ENCODE results near the gene ATRN.

ATRN gene

DNA sequence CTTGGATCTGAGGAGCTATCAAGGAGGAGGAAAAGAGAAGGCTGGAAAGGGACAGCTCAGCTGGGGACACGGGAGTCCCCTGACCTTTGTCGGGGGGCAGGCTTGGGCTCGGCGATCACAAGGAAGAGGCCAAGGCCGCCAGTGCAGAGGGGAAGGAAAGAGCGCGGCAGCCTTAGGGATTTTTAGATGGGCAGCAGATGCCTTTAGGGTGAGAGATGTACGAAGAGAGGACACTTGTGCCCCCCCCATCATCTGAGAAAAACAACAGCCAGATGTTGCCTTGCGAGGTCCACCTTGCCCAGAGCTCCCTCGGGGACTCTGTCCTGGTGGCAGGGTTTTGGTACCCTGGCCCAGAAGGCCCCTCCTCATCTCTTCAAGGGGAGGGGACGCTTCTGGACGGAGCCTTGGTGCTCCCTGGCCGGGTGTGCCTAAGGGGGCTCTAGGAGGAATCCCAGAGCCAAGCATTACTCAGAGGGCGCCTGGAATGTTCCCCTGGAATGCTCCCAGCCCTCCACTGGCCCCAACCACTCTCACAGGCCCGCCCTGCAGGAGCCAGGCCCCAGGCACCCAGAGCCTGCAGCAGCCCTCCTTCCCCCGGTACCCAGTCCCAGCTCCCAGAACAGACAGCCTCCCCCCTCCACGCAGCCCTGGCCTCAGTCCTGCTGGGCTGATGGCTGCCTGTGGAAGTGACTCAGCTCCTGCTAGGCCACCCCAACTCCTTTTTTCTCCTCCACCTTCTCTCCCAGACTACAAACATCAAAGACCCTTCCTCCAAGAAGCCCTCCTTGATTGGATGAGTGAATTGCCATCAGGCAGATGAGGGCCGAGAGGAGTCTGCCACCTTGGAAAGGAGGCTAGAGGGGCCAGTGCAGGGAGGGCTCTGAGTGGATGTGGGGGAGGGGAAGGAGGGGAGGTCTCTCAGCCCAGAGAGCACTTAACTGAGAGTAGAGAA lies 209.2 kb downstream of the ATRN start:
- DNase-seq = no peak

DNA sequence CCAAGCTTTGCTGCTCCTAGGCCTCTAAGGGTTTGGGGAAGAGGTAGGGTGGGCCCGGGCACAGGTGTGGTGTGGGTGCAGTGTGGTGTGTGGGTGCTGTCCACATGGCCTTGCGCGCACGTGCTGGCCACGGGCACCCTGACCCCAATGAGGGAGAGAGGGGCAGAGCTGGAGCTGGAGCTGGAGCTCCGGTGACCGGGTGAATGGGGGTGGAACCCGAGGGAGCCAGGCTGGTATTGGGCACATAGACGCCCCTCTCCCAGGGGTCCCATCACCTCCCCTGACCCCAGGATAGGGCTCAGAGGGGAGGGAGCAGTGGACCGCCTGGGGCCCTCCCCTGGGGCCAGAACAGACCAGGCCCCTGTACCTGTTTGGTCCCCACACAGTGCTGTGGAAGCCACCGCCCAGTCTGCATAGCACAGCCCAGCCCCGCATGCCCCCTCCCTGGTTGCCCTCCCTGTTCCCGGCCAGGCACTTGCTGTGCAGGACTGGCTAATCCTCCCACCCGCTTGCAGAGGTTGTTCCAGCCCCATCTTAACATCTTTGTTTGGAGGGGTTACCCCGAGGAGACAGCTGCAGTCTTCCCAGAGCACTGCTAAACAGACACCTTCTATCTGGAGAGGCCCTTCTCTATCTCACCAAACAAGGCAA lies 210.0 kb downstream of the ATRN start:
- DNase-seq = no peak

DNA sequence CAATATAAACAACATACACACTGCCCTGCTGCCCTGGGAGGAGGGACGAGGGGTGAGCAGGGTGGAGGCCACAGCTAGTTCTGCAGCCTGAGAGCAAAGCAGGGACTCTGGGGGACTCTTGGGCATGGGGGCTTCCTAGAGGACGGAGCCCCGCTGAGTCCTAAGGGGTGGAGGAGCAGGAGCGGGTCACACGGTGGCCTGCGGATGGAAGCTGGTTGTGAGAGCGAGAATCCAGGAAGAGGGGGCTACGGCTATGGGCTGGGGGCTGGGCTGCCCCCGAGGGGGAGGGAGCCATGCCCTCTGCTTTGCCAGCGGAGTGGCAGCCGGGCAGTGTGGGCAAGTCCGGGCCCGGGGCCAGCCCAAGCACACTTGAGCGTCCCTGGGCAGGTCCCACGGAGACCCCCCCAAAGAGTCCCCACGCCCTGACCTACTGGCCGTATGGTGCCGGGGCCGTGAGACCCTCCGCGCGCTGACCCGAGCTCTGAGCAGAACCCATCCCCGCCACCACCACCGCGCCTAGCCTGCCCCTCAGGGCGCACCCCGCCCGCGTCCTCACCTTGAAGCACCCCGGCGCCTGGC lies 210.6 kb downstream of the ATRN start:
- DNase-seq = no peak

DNA sequence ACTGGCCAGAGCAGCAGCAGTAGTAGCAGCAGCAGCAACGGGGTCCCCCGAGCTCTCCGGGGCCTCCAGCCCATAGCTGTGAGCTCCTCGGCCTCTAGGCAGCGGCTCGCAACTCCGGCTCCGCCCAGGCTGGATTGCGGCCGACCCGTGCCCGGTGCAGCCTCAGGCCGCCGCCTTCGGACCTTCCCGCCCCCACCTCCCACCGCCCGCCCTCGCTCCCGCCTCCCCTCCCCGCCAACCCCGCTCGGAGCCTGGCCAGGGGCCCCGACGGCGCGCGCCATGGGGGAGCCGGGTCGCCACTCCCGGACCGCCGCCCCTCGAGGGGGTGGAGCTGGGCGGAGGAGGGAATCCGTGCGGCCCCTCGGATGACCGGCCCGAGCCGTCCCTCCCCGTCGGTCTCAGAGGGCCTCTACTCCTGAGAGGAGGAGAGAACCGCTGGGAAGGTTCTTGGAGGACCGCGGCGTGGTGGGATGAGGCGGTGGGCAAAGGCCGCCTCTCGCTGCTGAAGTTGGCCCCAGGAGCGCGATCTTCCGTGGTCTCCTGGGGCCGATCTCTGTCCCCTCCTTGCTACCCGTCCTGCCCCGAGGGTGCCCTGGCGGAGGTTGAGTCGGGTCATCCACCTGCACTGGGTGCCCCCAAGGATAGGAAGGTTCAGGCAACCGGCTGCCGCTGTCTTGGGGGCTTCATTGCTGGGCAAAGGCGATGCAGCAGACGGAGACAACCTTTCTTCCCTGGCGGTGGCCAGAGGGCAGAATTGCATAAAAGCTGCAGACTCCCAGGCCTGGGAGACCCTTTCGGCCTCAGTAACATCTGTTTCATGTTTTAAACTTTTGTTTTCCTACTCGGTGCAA lies 211.3 kb downstream of the ATRN start, which contains the start of gene ADAM33:
Gene ADAM33 (minus strand): TSS at position 80 of the 851 bp plus-strand sequence. CDS start 6 bp downstream, at position 74.
- no peak for DNase-seq

DNA sequence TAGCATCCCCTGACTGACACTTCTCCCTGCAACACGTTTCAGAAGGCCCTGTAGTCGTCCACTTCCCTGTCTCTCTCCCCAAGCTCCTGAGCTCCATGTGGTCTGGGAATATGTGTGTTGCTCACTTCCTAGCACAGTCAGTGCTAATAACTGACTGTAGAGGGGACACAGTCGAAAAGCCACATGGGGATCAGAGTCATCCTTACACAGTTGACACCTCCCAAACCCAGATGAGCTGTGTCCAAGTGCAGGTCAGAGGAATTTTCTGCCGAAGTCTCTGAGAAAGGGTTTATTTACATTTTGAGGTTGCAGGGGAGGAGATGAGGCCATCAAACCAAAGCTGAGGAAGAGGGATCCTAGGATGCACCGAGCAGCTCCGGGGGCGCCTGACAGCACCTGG lies 214.5 kb downstream of the ATRN start:
- DNase-seq = no peak

DNA sequence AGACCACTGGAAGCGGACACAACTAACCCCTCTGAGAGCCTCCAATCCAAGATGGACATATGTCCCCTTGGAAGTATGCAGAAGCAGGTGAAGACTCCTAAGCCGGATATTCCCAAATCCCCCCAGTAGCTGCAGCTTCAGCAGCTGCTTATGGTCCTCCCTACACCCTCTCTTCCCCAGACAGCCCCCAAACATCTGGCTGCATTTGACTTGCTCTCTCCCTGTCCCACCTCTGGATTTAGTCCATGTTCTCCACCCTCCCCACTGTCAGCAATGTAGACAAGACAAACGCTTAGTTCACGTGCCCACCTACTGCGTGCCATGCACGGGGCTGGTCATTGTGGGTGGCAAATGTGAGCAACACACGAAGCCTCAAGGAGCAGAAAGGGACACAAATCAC lies 215.6 kb downstream of the ATRN start:
- DNase-seq = no peak

DNA sequence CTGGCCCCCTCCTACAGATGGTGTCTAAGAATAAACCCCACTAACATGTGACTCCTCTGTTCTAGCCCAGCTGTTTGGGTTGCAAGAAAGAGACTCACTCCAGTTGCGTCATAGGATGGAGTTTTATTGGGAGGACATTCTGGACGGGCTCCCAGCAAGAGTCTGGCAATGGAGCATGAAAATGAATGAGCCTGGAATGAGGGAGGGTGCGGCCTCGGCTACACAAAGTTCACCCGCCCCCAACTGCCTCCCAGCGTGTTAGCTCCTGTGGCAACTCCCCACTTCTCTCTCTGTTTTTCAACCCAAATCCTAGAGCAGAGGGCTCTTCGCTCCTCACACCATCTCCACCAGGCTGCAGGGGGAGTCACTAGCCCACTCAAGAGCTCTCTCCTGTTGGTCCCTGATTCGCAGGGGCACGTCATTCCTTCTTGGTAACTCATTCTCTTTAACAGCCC lies 216.1 kb downstream of the ATRN start:
- no peak for DNase-seq

DNA sequence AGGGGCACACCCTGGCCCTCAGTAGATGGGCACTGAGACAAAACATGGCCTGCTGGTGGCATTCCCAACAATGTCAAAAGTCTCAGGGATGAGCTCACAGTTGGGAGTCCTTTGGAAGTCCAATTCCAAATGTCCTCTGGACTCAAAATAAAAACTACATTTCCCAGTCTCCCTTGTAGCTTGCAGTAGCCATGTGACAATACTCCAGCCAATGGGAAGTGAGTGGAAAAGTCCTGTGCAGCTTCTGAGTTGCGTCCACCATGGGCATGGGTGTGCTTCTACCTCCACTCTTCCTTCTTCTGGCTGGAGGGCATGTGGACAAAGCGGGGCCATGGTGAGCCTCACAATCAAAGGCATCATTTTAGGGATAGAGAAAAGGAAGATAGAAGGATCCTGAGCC lies 216.8 kb downstream of the ATRN start:
- DNase-seq = no peak

DNA sequence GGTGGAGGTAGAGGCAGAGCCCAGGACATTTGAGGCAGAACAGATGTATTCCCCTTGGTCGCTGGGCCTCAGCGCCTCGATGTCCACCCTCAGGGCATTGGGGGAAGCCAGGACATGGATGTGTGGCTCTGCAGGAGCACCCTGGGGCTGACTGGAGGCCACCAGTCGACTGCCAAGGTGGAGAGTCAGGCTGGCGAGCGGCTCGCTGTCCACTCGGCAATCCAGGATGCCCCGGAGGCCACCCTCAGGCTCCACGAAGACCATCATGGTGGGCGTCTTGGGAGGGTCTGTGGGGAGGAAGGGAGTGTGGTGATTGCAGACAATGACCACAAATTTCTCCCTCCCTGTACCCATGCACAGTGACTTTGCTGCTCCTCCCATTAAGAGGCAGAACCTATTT lies 219.2 kb downstream of the ATRN start:
- DNase-seq = no peak

DNA sequence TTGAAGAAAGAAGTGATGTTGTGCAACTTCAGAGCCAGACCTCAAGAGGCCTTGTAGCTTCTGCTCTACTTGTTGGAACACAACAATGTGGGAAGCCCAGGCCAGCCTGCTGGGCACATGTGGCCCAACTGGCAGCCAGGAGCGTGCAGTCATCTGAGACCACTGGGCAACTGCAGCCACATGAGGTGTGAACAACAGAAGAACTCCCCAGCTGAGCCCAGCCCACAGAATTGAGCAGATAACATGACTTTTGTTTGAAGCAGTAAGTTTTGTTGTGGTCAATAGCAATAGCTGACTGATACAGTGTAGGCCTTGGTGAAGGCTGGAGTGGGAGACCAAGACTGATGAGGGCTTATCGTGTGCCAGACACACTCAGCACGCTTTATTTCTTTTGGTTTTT lies 219.6 kb downstream of the ATRN start:
- DNase-seq = no peak

DNA sequence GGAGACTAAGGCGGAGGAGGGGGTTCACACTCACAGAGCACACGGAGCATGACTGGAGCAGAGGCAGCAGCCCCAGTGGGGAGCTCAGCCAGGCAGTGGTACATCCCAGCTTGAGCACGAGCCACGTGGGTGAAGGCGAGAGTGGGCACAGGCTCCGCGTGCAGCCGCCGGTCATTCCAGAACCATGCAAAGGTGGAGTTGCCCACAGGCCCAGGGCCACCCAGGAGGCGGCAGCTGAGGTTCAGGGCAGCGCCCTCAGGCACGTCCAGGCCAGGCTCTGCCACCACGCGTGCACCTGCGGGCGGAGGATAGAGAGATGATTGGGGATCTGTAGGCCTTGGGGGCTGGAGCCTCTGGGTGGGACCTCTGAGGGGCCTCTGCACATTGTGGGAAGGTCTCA lies 220.5 kb downstream of the ATRN start:
- no peak for DNase-seq

DNA sequence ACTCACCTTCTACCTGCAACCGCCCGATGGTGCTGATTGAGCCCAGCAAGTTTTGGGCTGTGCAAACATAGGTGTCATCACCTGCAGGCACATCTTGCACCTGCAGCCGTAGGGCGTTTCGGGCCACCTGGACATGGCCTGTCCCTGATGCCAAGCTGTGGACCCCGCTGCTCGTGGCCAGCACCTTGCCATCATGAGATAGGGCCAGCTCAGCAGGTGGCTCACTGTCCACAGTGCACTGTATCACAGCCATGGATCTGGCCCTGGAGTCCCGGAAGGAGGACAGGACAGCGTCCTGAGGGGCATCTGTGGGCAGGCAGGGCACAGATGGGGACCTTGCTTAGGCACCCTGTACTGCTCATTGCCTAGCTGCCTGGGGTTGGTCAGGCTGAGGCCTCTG lies 221.1 kb downstream of the ATRN start:
- no peak for DNase-seq

DNA sequence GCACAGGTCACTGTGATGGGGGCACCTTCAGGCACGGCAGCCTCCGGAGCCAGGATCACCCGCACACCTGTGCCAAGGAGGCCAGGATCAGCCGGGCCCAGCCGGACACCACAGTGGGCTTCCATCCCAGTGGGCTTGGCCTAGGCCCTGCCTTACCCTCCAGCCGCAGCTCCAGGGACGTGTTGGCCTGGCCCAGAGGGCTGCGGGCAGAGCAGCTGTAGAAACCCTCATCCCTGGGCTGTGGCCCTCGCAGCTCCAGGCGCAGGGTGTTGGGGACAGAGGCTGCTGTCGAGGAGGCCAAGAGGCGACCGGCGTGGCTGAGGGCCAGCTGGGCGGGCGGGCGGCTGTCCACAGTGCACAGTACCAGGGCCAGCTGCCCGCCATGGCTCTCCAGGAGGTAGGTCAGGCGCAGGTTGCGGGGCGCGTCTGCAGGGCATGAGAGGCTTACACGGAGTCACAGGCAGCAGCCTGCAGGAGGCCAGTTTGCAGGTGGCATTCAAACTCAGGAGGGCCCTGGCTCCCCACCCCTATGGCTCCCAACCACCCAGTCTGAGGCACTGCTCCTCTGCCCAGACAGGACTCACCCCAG lies 222.0 kb downstream of the ATRN start:
- no peak for DNase-seq

DNA sequence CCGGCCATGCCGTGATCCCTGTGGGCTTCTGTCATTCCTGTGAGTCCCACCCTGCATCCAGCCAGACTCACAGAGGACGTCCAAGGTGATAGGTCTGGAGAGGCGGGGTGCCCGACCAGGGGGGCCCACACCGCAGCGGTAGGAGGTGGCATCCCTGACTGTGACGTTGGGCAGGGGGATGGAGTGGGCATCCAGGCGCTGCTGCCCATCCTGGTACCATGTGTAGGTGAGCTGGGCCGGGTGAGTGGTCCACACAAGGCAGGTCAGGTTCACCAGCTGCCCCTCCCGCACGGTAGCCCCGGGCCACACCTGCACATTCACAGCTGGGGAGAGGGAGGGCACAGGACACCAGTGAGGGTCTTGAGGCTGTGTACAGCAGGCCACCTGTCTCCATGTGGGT lies 222.6 kb downstream of the ATRN start:
- no peak for DNase-seq

DNA sequence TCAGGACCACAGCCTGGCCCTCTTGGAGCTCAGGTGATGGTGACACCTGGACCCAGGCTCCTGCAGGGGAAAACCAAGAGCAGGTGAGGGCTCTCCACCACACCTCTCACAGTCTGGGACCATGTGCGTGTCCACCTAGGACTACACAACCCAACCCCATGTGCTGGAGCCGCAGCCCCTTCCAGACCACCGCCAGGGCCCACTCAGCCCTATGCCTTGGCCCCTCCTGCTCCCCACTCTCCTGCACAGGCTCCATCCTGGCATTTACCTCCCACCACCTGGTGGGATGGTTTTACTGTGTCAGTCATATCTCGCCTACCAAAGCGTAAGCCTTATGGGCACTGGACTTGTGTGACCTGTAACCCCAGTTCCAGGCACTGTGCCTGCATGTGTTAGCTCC lies 224.0 kb downstream of the ATRN start:
- DNase-seq = no peak

DNA sequence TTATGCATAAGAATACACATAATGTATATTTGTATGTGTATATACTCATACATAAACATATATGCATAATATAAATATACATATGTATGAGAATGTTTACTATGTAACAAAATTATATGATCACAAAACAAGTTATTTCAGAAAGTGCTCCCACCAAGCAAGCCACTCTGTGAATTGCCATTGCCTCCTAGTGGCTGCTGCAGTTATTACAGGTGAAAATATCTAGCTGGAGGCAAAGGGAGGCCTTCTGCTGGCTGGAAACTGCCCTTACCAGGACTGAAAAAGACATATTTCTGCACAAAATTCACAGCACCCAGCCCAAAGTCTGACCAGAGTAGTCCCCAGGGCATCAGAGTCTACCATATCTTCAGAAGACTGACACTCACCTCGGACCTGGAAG lies 225.4 kb downstream of the ATRN start:
- no peak for DNase-seq

DNA sequence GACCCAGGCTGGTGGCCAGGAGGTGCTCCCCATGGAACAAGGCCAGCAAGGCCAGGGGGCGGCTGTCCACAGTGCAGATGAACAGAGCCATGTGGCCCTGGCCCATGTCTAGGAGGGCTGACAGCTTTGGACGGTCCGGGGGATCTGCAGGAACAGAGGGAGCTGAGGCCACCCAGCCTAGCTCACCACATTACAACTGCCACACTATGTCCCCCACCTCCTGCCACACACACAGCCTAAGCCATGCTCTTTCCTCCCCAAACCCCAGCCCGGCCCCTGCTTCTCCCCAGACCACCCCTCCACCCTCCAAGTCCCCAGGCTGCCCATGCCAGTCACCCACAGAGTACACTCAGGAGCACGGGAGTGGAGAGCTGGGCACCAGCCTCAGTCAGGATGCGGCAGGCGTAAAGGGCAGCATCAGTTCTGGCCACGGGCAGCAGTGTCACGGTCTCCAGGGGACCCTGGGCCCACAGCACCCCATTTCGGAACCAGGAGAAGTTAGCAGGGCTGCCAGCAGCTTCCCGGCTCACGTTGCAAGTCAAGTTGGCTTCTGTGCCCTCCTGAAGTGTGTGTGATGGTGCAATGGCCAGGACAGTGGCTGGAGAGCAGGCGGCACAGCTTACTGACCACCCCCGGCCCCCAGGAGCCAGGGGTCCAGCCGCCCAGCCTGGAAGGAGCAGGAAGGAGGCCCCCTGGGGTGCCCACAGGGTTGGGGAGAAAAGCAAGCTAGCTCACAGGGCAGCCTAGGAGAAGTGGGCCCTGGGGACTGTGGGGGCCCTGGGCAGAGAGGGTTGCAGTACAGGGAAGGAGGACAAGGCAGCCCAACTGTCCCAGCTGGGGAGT lies 226.1 kb downstream of the ATRN start:
- no peak for DNase-seq

DNA sequence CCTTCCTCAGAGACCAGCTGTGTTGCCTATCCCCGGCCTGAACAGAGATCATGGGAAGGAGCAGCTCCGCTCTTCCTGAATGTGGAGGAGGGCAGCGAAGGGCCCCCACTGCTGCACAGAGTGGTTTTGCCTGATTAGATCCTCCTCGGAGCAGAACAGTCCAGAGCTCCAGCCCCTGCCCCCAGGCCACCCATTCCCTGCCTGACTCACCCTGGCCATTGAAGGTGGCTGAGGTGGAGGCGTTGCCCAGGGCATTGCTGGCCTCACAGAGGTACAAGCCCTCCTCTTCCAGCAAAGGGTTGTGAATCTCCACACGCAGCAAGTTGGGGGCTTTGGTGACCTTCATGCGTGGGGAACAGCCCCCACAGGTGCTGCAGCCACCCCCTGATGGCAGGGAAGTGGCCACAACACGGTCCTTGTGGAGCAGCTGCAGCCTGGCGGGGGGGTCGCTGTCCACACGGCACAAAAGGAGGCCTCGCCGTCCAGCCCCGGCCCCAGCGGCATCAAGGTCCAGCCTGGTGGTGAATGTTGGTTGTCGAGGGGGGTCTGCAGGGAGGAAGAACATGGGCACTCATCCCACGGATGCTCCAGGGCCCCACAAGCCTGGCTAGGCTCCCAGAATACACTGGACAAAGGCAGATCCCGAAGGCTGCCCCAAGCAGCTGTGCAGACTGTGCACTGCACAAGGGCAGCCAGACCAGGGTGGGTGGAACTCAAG lies 226.9 kb downstream of the ATRN start:
- no peak for DNase-seq

DNA sequence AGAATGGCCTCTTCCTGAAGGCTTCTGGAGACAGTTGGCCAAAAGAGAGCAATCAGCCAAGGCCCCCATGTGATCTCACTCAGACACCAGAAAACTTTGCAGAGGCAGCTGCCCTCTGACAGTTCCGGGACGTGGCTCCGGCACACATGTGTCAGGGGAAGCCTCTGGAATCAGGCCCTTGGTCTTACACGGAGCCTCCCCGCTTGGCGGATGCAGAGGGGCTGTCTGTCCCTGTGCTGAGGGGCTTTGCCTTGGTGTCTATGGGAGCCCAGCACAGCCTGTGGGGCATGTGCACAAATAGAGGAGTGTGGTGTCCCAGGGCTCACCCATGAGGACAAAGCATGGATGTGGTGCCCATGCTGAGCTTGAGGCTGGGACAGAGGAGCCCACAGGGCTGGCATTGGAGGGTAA lies 227.8 kb downstream of the ATRN start:
- DNase-seq = no peak

DNA sequence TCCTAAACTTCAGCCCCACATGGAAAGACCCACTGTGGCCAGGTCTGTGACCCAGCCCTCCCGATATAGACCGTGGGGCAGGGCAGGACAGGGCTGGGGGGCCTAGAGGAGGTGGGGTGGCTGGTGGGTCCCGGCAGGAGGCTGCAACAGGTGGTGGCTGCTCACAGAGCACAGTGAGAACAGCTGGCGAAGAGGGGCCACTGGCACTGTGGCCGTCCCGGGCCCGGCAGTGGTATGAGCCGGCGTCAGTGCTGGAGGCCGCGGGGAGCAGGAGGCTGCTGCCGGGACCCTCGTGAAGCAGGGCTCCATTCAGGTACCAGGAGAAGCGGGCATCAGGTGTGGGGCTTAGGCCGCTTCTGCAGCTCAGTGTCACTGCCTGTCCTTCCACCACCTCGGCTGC lies 228.2 kb downstream of the ATRN start:
- DNase-seq = no peak

All from NCI-H2081 (cell line).